IMR-90 (cell line): Measurements from ENCODE around the gene MACROD1. TPM values are rescaled to one million over a fixed set of nuclear protein-coding genes. Genes with fewer than 3 reads are reported as not detected.

ENCODE experiments used
- ATAC-seq: fragments of 200-7000 bp; cut with Tn5 transposase; 2 replicates; pipeline ENCODE4 v1.9.1; 2020; ENCODE audit warnings: low read depth, mild to moderate bottlenecking, moderate library complexity
- BruUV-seq: library from RNA; stranded (reverse); fragments of 400-500 nt; replicated peaks from 2 replicates; lab custom pipeline; 2021; lab: Mats Ljungman, UMichigan
- CTCF ChIA-PET: fragments of 300-600 bp; formaldehyde crosslinking; extraction: SDS; loops from one replicate; lab custom pipeline; 2021; ENCODE audit warnings: antibody characterized with exemption; lab: Yijun Ruan, JAX
- POLR2A ChIA-PET: fragments of 300-600 bp; sonication (Branson Sonifier 250); formaldehyde crosslinking; loops from one replicate; lab custom pipeline; 2022; ENCODE audit warnings: antibody characterized with exemption; ENCODE audit not compliant: unreplicated experiment; lab: Charles Lee
- DNase-seq: peaks from one replicate; pipeline ENCODE4 v3.0.0; 2013
- H2AFZ ChIP-seq: replicated peaks from 2 replicates; pipeline ENCODE3; 2013; ENCODE audit warnings: low read length, mild to moderate bottlenecking; ENCODE audit not compliant: poor library complexity
- H2AK5ac ChIP-seq: 2 replicates; pipeline ENCODE4 v1.6.1; 2013; ENCODE audit warnings: low read depth, low read length, inconsistent platforms
- H2AK9ac ChIP-seq: replicated peaks from 2 replicates; pipeline ENCODE3; 2013; ENCODE audit warnings: mild to moderate bottlenecking, low read depth, low read length, moderate library complexity; ENCODE audit not compliant: poor library complexity
- H2BK120ac ChIP-seq: 2 replicates; pipeline ENCODE4 v1.6.1; 2013; ENCODE audit warnings: low read depth, low read length, inconsistent platforms
- H2BK15ac ChIP-seq: 3 replicates; pipeline ENCODE4 v1.6.1; 2013; ENCODE audit warnings: low read depth, low read length, inconsistent platforms
- H2BK20ac ChIP-seq: 2 replicates; pipeline ENCODE4 v1.6.1; 2013; ENCODE audit warnings: low read depth, mild to moderate bottlenecking, inconsistent platforms, low read length, moderate library complexity
- H2BK5ac ChIP-seq: 2 replicates; pipeline ENCODE4 v1.6.1; 2013; ENCODE audit warnings: mild to moderate bottlenecking, low read depth, low read length, inconsistent platforms; ENCODE audit not compliant: poor library complexity, severe bottlenecking
- H3K14ac ChIP-seq: replicated peaks from 2 replicates; pipeline ENCODE4 v1.6.1; 2013; ENCODE audit warnings: low read depth, low read length, inconsistent platforms
- H3K18ac ChIP-seq: 2 replicates; pipeline ENCODE4 v1.6.1; 2013; ENCODE audit warnings: low read depth, low read length, control low read depth
- H3K23ac ChIP-seq: 2 replicates; pipeline ENCODE4 v1.6.1; 2013; ENCODE audit warnings: low read depth, low read length, inconsistent platforms
- H3K27ac ChIP-seq: 2 replicates; pipeline ENCODE4 v1.5.1; 2013; ENCODE audit warnings: mild to moderate bottlenecking, control low read depth, low read length; ENCODE audit not compliant: insufficient read depth
- H3K27me3 ChIP-seq: 2 replicates; pipeline ENCODE4 v1.6.1; 2013; ENCODE audit warnings: low read length; ENCODE audit not compliant: control insufficient read depth, insufficient read depth
- H3K36me3 ChIP-seq: 2 replicates; pipeline ENCODE4 v1.6.1; 2013; ENCODE audit warnings: low read length, mixed read lengths; ENCODE audit not compliant: control insufficient read depth, insufficient read depth
- H3K4ac ChIP-seq: 2 replicates; pipeline ENCODE4 v1.6.1; 2013; ENCODE audit warnings: low read depth, low read length, inconsistent platforms
- H3K4me1 ChIP-seq: 2 replicates; pipeline ENCODE4 v1.6.1; 2013; ENCODE audit warnings: low read length, mixed read lengths; ENCODE audit not compliant: control insufficient read depth, insufficient read depth
- H3K4me2 ChIP-seq: 2 replicates; pipeline ENCODE4 v1.6.1; 2013; ENCODE audit warnings: low read depth, mild to moderate bottlenecking, control low read depth, low read length, moderate library complexity
- H3K4me3 ChIP-seq: 2 replicates; pipeline ENCODE4 v1.5.1; 2013; ENCODE audit warnings: low read depth, mild to moderate bottlenecking, control low read depth, low read length, moderate library complexity; ENCODE audit not compliant: insufficient read depth
- H3K56ac ChIP-seq: 2 replicates; pipeline ENCODE4 v1.6.1; 2013; ENCODE audit warnings: low read length, inconsistent platforms; ENCODE audit not compliant: insufficient read depth; ENCODE audit errors: extremely low read depth
- H3K79me1 ChIP-seq, 2 experiments: 2 replicates each; pipeline ENCODE4 v1.6.1; 2013; ENCODE audit warnings: low read length in 2 of 2, inconsistent platforms in 1 of 2, low read depth in 1 of 2
- H3K9ac ChIP-seq: 2 replicates; pipeline ENCODE4 v1.6.1; 2013; ENCODE audit warnings: low read depth, low read length, control low read depth
- H3K9me1 ChIP-seq: 2 replicates; pipeline ENCODE4 v1.6.1; 2013; ENCODE audit warnings: low read length, inconsistent platforms; ENCODE audit not compliant: insufficient read depth
- H3K9me3 ChIP-seq: 2 replicates; pipeline ENCODE4 v1.6.1; 2013; ENCODE audit warnings: low read length; ENCODE audit not compliant: control insufficient read depth, insufficient read depth
- H4K20me1 ChIP-seq: 2 replicates; pipeline ENCODE4 v1.6.1; 2013; ENCODE audit warnings: low read length, inconsistent platforms; ENCODE audit not compliant: insufficient read depth
- H4K5ac ChIP-seq: 2 replicates; pipeline ENCODE4 v1.6.1; 2013; ENCODE audit warnings: mild to moderate bottlenecking, low read depth, low read length, control low read depth
- H4K8ac ChIP-seq, 2 experiments: 2 replicates each; pipeline ENCODE4 v1.6.1; 2013; ENCODE audit warnings: low read depth in 2 of 2, low read length in 2 of 2, control low read depth in 1 of 2, inconsistent platforms in 1 of 2
- H4K91ac ChIP-seq: 2 replicates; pipeline ENCODE4 v1.6.1; 2013; ENCODE audit warnings: low read depth, low read length, inconsistent platforms; ENCODE audit not compliant: insufficient read depth
- BHLHE40 ChIP-seq: fragments of 150-350 bp; IDR thresholded peaks from 2 replicates; pipeline ENCODE4 v1.6.1; 2016; ENCODE audit warnings: mild to moderate bottlenecking, low read depth, low read length
- CEBPB ChIP-seq: IDR thresholded peaks from 2 replicates; pipeline ENCODE4 v1.6.1; 2012; ENCODE audit warnings: low read depth, low read length, improper control_type of control experiment
- CHD1 ChIP-seq: IDR thresholded peaks from 2 replicates; pipeline ENCODE4 v1.6.1; 2012; ENCODE audit warnings: low read depth, low read length, improper control_type of control experiment
- CTCF ChIP-seq: conservative IDR thresholded peaks from 2 replicates; pipeline ENCODE4 v1.5.1; 2012; ENCODE audit warnings: mild to moderate bottlenecking, low read depth, low read length, improper control_type of control experiment
- MAFK ChIP-seq: IDR thresholded peaks from 2 replicates; pipeline ENCODE4 v1.6.1; 2012; ENCODE audit warnings: low read depth, low read length, improper control_type of control experiment
- MAZ ChIP-seq: IDR thresholded peaks from 2 replicates; pipeline ENCODE4 v1.6.1; 2012; ENCODE audit warnings: low read depth, mild to moderate bottlenecking, low read length, improper control_type of control experiment, moderate library complexity, borderline replicate concordance
- MXI1 ChIP-seq: IDR thresholded peaks from 2 replicates; pipeline ENCODE4 v1.6.1; 2012; ENCODE audit warnings: low read depth, mild to moderate bottlenecking, low read length, moderate library complexity, borderline replicate concordance
- NFE2L2 ChIP-seq: fragments of 150-350 bp; IDR thresholded peaks from 2 replicates; pipeline ENCODE4 v1.6.1; 2016; ENCODE audit warnings: low read depth, mild to moderate bottlenecking, low read length
- POLR2A ChIP-seq: IDR thresholded peaks from 2 replicates; pipeline ENCODE4 v1.6.1; 2012; ENCODE audit warnings: mild to moderate bottlenecking, low read depth, low read length
- RCOR1 ChIP-seq: IDR thresholded peaks from 2 replicates; pipeline ENCODE4 v1.6.1; 2012; ENCODE audit warnings: mild to moderate bottlenecking, low read length, improper control_type of control experiment; ENCODE audit not compliant: insufficient replicate concordance
- RFX5 ChIP-seq: IDR thresholded peaks from 2 replicates; pipeline ENCODE4 v1.8.0; 2012; ENCODE audit warnings: low read depth, mild to moderate bottlenecking, low read length, moderate library complexity
- SMC3 ChIP-seq: fragments of 150-350 bp; IDR thresholded peaks from 2 replicates; pipeline ENCODE4 v1.6.1; 2016; ENCODE audit warnings: low read depth, mild to moderate bottlenecking, antibody characterized with exemption, low read length, moderate library complexity
- WGBS, 2 experiments: methylation state at CpG; one replicate each; pipeline versions ENCODE4 v1.1.5 to v1.1.7; 2013; ENCODE audit warnings: missing lambda C conversion rate in 2 of 2; ENCODE audit not compliant: insufficient read length in 1 of 2; ENCODE audit errors: extremely low coverage in 2 of 2; 5-methylcytosine and 5-hydroxymethylcytosine counted together
- dilution Hi-C: fragments of 300-500 bp; cut with HindIII; formaldehyde crosslinking; loops from one replicate; pipeline ENCODE4 v1.14.3; 2018; ENCODE audit warnings: low sequenced_read_pairs; ENCODE audit not compliant: unreplicated experiment
- in situ Hi-C: fragments of 300-500 bp; cut with MboI; formaldehyde crosslinking; loops from 3 replicates; pipeline ENCODE4 v1.14.3; 2019; ENCODE audit warnings: low sequenced_read_pairs, inconsistent platforms, mixed read lengths
- intact Hi-C: fragments of 100-400 bp; cut with micrococcal nuclease; formaldehyde crosslinking; loops from 2 replicates; pipeline ENCODE4 v1.10.0; 2022
- polyA plus RNA-seq, 3 experiments: library from polyadenylated mRNA; depleted of rRNA; stranded (reverse); fragments of >200 nt; gene quantifications; 2 replicates each; pipeline ENCODE4 v1.2.3, GENCODE V29; 2012; ENCODE audit warnings: low replicate concordance in 1 of 3
- total RNA-seq: library from RNA; depleted of rRNA; stranded (reverse); fragments of >200 nt; gene quantifications from 2 replicates; pipeline ENCODE4 v1.2.3, GENCODE V29; 2012

MACROD1 gene
- total and polyA plus RNA-seq, 2 of the 4 experiments (the other 2 are of a cell fraction), result 2.5 to 9.3 TPM

GRCh38 chr11:64150051-64150450, 15.9 kb downstream of the MACROD1 start:
- ATAC-seq (no peak), DNase-seq (no peak)
- dilution Hi-C loops (no loop called here), in situ Hi-C loops (no loop called here), intact Hi-C loops (no loop called here)
- Histone ChIP-seq H3K9me1 (no peaks in the 10 kb centered on the region), H2BK20ac (no peak overlapping the region), H2BK120ac (no peak overlapping the region), H2AK9ac (no peak overlapping the region), H3K4me1 (no peaks in the 10 kb centered on the region; the same call in 1 of the 2 replicates), H4K5ac (no peak overlapping the region), H3K4me3 (no peak overlapping the region), H2AK5ac (no peak overlapping the region), H4K20me1 (peaks cover 12% of the 10 kb centered on the region; the same call in 1 of the 2 replicates), H3K79me1 (peaks cover 3 to 9% of the 10 kb centered on the region in 2 experiments; a peak in 3 of 4 replicates), H3K9ac (no peak overlapping the region), H3K56ac (no peak overlapping the region), H3K27me3 (no peaks in the 10 kb centered on the region), H2BK15ac (no peak overlapping the region), H2BK5ac (no peak overlapping the region), H3K36me3 (no peaks in the 10 kb centered on the region), H4K8ac (no peak overlapping the region), H3K18ac (no peak overlapping the region), H3K4me2 (no peak overlapping the region), H3K23ac (no peak overlapping the region), H3K27ac (no peak overlapping the region), H4K91ac (no peak overlapping the region), H2AFZ (no peak overlapping the region), H3K4ac (no peak overlapping the region), H3K9me3 (no peaks in the 10 kb centered on the region), H3K14ac (no peak overlapping the region)
- POLR2A ChIA-PET, result no interaction called here
- TF ChIP-seq SMC3 (no peak), CTCF (no peak), CEBPB (no peak), CHD1 (no peak), MAFK (no peak), RCOR1 (no peak), RFX5 (no peak), NFE2L2 (no peak), MXI1 (no peak), BHLHE40 (no peak), POLR2A (no peak), MAZ (no peak)
- CTCF ChIA-PET, result interaction anchor here (0.6 to 1.1 kb wide), 2 partner anchors 48 to 149 kb away, joined by 3 to 5 read pairs; no protein-coding TSS in a partner anchor
- BruUV-seq, result no TSS peak
- no CpG with 5 or more reads among the region's 15 CpGs for WGBS, 2 experiments
